MCF 10A (cell line): Measurements from ENCODE around the gene PTPRT. TPM values are rescaled to one million over a fixed set of nuclear protein-coding genes. Genes with fewer than 3 reads are reported as not detected.

Experiments used
- BruUV-seq: library from RNA; stranded (reverse); fragments of 400-500 nt; replicated peaks from 2 replicates; lab custom pipeline; 2021; lab: Mats Ljungman, UMichigan
- CTCF ChIA-PET: fragments of 300-600 bp; sonication (Branson Sonifier 250); formaldehyde crosslinking; extraction: SDS; loops from one replicate; lab custom pipeline; 2021; ENCODE audit warnings: antibody characterized with exemption, inconsistent platforms; lab: Yijun Ruan, JAX
- POLR2A ChIA-PET: fragments of 300-600, 350-650 bp; sonication (Branson Sonifier 250); formaldehyde crosslinking; extraction: SDS; loops from one replicate; lab custom pipeline; 2020; ENCODE audit warnings: antibody characterized with exemption, inconsistent platforms; lab: Yijun Ruan, JAX
- DNase-seq: peaks from one replicate; pipeline ENCODE4 v3.0.0-alpha.2; 2018; ENCODE audit not compliant: unreplicated experiment
- H3K27ac Mint-ChIP-seq: one replicate; pipeline ENCODE4 v1.8.0; 2022; ENCODE audit warnings: mild to moderate bottlenecking, low read depth, mixed read lengths; ENCODE audit not compliant: unreplicated experiment
- H3K27me3 Mint-ChIP-seq: one replicate; pipeline ENCODE4 v1.8.0; 2022; ENCODE audit warnings: mixed read lengths; ENCODE audit not compliant: insufficient read depth, unreplicated experiment
- H3K36me3 Mint-ChIP-seq: one replicate; pipeline ENCODE4 v1.8.0; 2022; ENCODE audit warnings: mild to moderate bottlenecking, moderate library complexity, mixed read lengths; ENCODE audit not compliant: insufficient read depth, unreplicated experiment
- H3K4me1 Mint-ChIP-seq: one replicate; pipeline ENCODE4 v1.8.0; 2022; ENCODE audit warnings: mixed read lengths; ENCODE audit not compliant: insufficient read depth, unreplicated experiment
- H3K4me3 Mint-ChIP-seq: one replicate; pipeline ENCODE4 v1.8.0; 2022; ENCODE audit warnings: mild to moderate bottlenecking, moderate library complexity, mixed read lengths; ENCODE audit not compliant: unreplicated experiment
- H3K9me3 Mint-ChIP-seq: one replicate; pipeline ENCODE4 v1.8.0; 2022; ENCODE audit warnings: mixed read lengths; ENCODE audit not compliant: unreplicated experiment
- CTCF ChIP-seq: fragments of 200-600 bp; IDR thresholded peaks from one replicate; pipeline ENCODE4 v1.8.0; 2022; ENCODE audit warnings: antibody characterized with exemption, mild to moderate bottlenecking; ENCODE audit not compliant: unreplicated experiment
- intact Hi-C: fragments of 100-400 bp; cut with micrococcal nuclease; formaldehyde crosslinking; loops from 2 replicates; pipeline ENCODE4 v1.14.1; 2022
- total RNA-seq: library from RNA; stranded (reverse); gene quantifications from 2 replicates; pipeline ENCODE4 v1.2.3, GENCODE V29; 2022

PTPRT gene
- total RNA-seq, 1 experiment from 2014 or later = not detected

DNA sequence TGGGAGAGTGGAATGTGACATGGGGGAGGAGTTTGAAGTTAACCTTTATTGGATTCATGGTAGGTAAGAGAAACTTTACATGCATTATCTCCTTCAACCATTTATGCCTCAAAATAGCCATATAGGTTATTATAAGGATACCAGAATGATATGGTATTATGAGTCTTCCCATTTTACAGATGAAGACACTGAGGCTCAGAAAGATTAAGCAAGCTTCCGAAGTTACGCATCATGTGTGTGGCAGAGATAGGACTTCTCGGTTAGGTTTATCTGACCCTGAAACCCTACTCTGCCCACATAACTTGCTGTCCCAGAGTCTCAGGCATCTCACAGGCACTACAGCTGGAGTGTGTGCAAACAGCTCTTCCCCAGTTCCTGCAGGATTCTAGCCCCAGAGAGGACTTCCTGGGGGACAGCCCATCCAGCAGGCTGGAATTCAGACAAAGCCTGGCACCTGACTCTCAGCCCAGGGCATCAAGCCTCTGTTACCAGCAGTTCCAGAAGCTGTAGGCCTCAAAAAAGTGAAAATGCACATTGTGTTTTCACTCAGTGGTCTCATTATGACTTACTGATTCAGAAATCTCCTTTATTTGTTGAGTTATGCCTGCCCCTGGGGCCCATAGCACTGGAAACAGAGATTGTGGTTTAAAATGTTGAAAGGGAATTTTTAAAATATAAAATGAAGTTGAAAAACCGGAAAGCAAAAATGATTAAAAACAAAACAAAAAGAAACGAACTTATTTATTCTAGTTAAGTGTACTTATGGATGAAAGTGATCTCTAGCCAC, 1058.7 kb downstream of the PTPRT start:
- Mint-ChIP-seq H3K36me3 (no peaks in the 10 kb centered on the region), H3K27me3 (no peaks in the 10 kb centered on the region), H3K4me1 (no peaks in the 10 kb centered on the region), H3K4me3 (no peak overlapping the region), H3K9me3 (peaks cover 74% of the 10 kb centered on the region), H3K27ac (no peak overlapping the region)
- no peak for DNase-seq
- CTCF ChIA-PET = no interaction called here
- no peak for TF ChIP-seq CTCF
- intact Hi-C loops = no loop called here
- BruUV-seq = no TSS peak
- POLR2A ChIA-PET = no interaction called here

DNA sequence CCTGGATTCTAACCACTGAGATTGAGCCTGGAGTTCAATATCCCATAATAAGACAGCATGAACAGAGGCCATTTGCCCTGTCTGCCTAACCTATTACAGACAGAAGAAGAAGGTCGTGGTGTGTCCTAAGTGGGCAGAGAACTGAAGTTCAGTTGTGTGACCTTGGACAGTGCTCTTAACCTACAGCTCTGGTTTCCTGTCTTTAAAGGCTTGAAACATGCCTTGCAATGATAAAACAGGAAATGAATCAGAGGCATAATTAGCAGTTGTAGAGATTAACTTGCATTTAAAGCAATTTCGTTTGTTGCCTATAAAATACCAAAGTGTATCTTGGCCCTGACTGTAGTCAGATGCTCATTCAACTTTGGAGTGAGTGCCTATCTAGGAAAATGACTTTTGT, 1064.3 kb downstream of the PTPRT start:
- ChIA-PET CTCF (no interaction called here), POLR2A (no interaction called here)
- intact Hi-C loops = no loop called here
- no TSS peak for BruUV-seq
- Mint-ChIP-seq H3K9me3 (peaks cover 54% of the 10 kb centered on the region), H3K4me3 (no peak overlapping the region), H3K27me3 (no peaks in the 10 kb centered on the region), H3K36me3 (no peaks in the 10 kb centered on the region), H3K4me1 (no peaks in the 10 kb centered on the region), H3K27ac (no peak overlapping the region)
- TF ChIP-seq CTCF = no peak
- DNase-seq = no peak

GRCh38 chr20:42123981-42124473, 1065.7 kb downstream of the PTPRT start:
- H3K9me3 Mint-ChIP-seq = peaks cover 52% of the 10 kb centered on the region
- no TSS peak for BruUV-seq
- no peak for TF ChIP-seq CTCF
- H3K4me3 Mint-ChIP-seq = no peak overlapping the region
- POLR2A ChIA-PET = no interaction called here
- no peak for DNase-seq
- no peaks in the 10 kb centered on the region for H3K27me3 Mint-ChIP-seq
- H3K36me3 Mint-ChIP-seq = no peaks in the 10 kb centered on the region
- intact Hi-C loops = no loop called here
- CTCF ChIA-PET = no interaction called here
- no peak overlapping the region for H3K27ac Mint-ChIP-seq
- H3K4me1 Mint-ChIP-seq = no peaks in the 10 kb centered on the region

DNA sequence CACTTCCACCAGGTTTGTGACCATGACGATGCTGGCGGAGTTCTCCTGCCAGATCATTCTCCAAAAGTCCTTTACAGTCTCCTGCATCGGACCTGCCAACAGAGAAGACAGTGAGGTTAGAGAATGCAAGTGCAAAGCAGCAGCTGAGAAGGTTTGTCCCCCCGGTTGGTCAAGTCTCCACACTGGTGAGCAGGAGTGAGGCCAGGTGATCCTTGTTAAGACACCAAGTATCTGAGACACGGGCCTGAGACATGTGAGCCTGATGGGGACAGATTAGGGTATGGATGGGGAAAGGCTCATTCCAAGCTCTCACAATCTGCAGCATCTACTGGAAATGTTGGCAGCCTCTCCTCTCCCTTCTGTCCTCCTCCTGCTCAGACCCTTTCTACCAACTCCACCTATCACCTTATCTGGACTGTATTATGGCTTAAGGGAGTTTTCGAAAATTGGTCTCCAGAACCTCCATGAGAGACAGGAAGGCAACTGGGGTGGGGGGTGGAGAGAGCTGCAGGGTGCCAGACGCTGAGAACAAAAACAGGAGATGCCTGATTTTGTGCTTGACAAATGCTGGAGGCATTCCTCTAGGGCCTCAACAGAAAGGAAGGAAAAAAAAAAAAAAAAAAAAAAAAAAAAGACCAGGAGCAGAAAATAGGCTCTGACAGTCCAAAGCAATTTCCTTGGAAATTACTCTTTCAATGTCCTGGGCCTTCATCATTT, 1071.1 kb downstream of the PTPRT start:
- Mint-ChIP-seq H3K36me3 (no peaks in the 10 kb centered on the region), H3K27ac (no peak overlapping the region), H3K4me3 (no peak overlapping the region), H3K4me1 (no peaks in the 10 kb centered on the region), H3K9me3 (peaks cover 60% of the 10 kb centered on the region), H3K27me3 (no peaks in the 10 kb centered on the region)
- TF ChIP-seq CTCF = no peak
- CTCF ChIA-PET = no interaction called here
- POLR2A ChIA-PET = no interaction called here
- no peak for DNase-seq
- no TSS peak for BruUV-seq
- intact Hi-C loops = no loop called here
